Subcutaneous abdominal adipose tissue (tissue), 5 donors: ENCODE measurements around the gene PATJ.

Experiments used
- H3K27ac ChIP-seq: one replicate; pipeline ENCODE4 v1.7.0; 2013; ENCODE audit warnings: low read depth, mild to moderate bottlenecking, inconsistent platforms, low read length, moderate library complexity
- H3K27me3 ChIP-seq, 5 donors: one replicate each; pipeline ENCODE4 v1.7.0; 2013; ENCODE audit warnings: low read length in 5 of 5, inconsistent platforms in 1 of 5; ENCODE audit not compliant: control insufficient read depth in 5 of 5, insufficient read depth in 4 of 5
- H3K36me3 ChIP-seq, 5 donors: one replicate each; pipeline ENCODE4 v1.7.0; 2013; ENCODE audit warnings: low read length in 5 of 5; ENCODE audit not compliant: control insufficient read depth in 5 of 5, insufficient read depth in 5 of 5
- H3K4me1 ChIP-seq, 5 donors: one replicate each; pipeline ENCODE4 v1.7.0; 2013; ENCODE audit warnings: low read length in 5 of 5, mild to moderate bottlenecking in 3 of 5, moderate library complexity in 1 of 5; ENCODE audit not compliant: control insufficient read depth in 5 of 5, insufficient read depth in 5 of 5
- H3K4me3 ChIP-seq, 5 donors: one replicate each; pipeline ENCODE4 v1.7.0; 2013; ENCODE audit warnings: low read length in 5 of 5, low read depth in 1 of 5
- H3K9ac ChIP-seq, 5 donors: one replicate each; pipeline ENCODE4 v1.7.0; 2013; ENCODE audit warnings: low read length in 5 of 5, mild to moderate bottlenecking in 4 of 5, moderate library complexity in 3 of 5
- H3K9me3 ChIP-seq, 5 donors: one replicate each; pipeline ENCODE4 v1.7.0; 2013; ENCODE audit warnings: low read length in 5 of 5; ENCODE audit not compliant: control insufficient read depth in 5 of 5
- donor health status: healthy.
- donor health status: healthy.
- donor health status: healthy.
- donor health status: healthy.
- donor health status: healthy.

Gene PATJ

GRCh38 chr1:61993331-61993961 is 251.2 kb downstream of the PATJ start:
- Histone ChIP-seq H3K27ac (no peak overlapping the region), H3K9ac (no peak overlapping the region), H3K27me3 (no peaks in the 10 kb centered on the region), H3K36me3 (peaks cover 0 to 6% (median 3%) of the 10 kb centered on the region in 5 donors), H3K4me1 (no peaks in the 10 kb centered on the region), H3K4me3 (no peak overlapping the region), H3K9me3 (no peaks in the 10 kb centered on the region)

- Histone ChIP-seq H3K4me3 (no peak overlapping the region), H3K27me3 (no peaks in the 10 kb centered on the region), H3K4me1 (no peaks in the 10 kb centered on the region), H3K36me3 (peaks cover 0 to 6% (median 3%) of the 10 kb centered on the region in 5 donors), H3K9me3 (no peaks in the 10 kb centered on the region), H3K9ac (no peak overlapping the region), H3K27ac (no peak overlapping the region)
Observed at GRCh38 chr1:61995641-61996040, 253.4 kb downstream of the PATJ start.

GRCh38 chr1:61997123-61997522 is 254.8 kb downstream of the PATJ start:
- H3K4me1 ChIP-seq: no peaks in the 10 kb centered on the region
- H3K27me3 ChIP-seq: no peaks in the 10 kb centered on the region
- no peaks in the 10 kb centered on the region for H3K9me3 ChIP-seq
- H3K4me3 ChIP-seq: no peak overlapping the region
- H3K27ac ChIP-seq: no peak overlapping the region
- H3K36me3 ChIP-seq: peaks cover 0 to 6% (median 0%) of the 10 kb centered on the region in 5 donors
- H3K9ac ChIP-seq: no peak overlapping the region

- H3K9me3 ChIP-seq: no peaks in the 10 kb centered on the region
- H3K9ac ChIP-seq: no peak overlapping the region
- H3K27ac ChIP-seq: no peak overlapping the region
- no peak overlapping the region for H3K4me3 ChIP-seq
- no peaks in the 10 kb centered on the region for H3K36me3 ChIP-seq
- H3K4me1 ChIP-seq: no peaks in the 10 kb centered on the region
- H3K27me3 ChIP-seq: no peaks in the 10 kb centered on the region
Observed at GRCh38 chr1:62003777-62004176, 261.5 kb downstream of the PATJ start.

DNA sequence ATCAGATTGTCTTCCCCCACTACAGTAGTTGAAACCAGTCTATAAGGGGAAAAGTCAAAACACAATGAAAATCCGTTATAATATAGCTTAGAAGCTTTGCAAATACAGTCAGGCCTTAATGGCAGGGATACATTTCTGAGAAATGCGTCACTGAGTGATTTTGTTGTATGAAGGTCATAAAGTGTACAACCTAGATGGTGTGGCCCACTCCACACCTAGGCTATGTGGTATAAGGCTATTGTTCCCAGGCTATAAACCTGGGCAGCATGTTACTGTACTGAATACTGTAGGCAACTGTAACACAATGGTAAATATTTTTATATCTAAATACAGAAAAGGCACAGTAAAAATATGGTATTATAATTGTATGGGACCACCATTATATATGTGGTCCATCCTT is 264.4 kb downstream of the PATJ start:
- H3K27ac ChIP-seq: no peak overlapping the region
- H3K27me3 ChIP-seq: no peaks in the 10 kb centered on the region
- no peaks in the 10 kb centered on the region for H3K4me1 ChIP-seq
- no peaks in the 10 kb centered on the region for H3K9me3 ChIP-seq
- H3K36me3 ChIP-seq: no peaks in the 10 kb centered on the region
- no peak overlapping the region for H3K4me3 ChIP-seq
- no peak overlapping the region for H3K9ac ChIP-seq

- Histone ChIP-seq H3K27me3 (no peaks in the 10 kb centered on the region), H3K36me3 (no peaks in the 10 kb centered on the region), H3K27ac (no peak overlapping the region), H3K4me1 (peaks cover 0 to 4% (median 0%) of the 10 kb centered on the region in 5 donors), H3K9ac (no peak overlapping the region), H3K9me3 (no peaks in the 10 kb centered on the region), H3K4me3 (no peak overlapping the region)
Observed at GRCh38 chr1:62011006-62011405, 268.7 kb downstream of the PATJ start.

DNA sequence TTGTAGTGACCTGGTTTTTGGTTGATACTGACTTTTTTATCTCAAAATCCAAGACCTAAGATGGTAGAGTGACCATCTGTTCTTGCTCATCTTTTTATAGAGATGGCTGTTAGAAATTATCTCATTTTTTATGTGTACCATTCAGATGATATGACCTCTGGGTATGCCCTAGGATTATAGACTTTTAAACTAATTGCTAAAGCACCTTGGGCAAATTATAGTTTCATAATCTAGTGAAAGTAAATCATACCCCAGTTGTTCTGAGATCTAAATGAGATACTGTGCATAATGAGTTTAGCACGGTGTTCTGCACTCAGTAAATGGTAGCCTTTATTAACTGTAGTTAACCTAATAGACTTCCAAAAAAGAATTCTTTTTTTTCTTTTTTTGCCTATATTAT is 269.8 kb downstream of the PATJ start:
- H3K27me3 ChIP-seq: no peaks in the 10 kb centered on the region
- no peak overlapping the region for H3K27ac ChIP-seq
- H3K9ac ChIP-seq: no peak overlapping the region
- no peak overlapping the region for H3K4me3 ChIP-seq
- H3K9me3 ChIP-seq: no peaks in the 10 kb centered on the region
- no peaks in the 10 kb centered on the region for H3K36me3 ChIP-seq
- peaks cover 0 to 4% (median 0%) of the 10 kb centered on the region in 5 donors for H3K4me1 ChIP-seq

DNA sequence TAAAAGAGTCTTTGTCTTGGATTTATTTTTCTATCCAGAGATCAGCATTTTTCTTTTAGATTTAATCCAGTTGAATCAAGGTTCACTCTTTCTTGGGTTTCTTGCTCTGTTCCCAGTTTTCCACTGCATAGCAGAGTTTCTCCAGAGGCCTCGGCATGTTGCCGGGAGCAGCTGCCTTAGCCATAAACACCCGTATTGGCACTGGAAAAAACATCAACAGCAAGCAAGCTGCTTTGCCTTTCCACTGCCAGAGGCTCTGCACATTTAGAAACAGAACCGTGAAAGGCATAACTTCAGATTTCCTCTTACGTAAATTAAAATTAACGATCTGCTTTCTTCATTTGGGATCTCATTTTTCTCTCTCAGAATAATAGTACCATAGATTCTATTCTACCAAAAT is 270.6 kb downstream of the PATJ start:
- H3K4me1 ChIP-seq: peaks cover 0 to 4% (median 0%) of the 10 kb centered on the region in 5 donors
- no peak overlapping the region for H3K9ac ChIP-seq
- no peaks in the 10 kb centered on the region for H3K9me3 ChIP-seq
- H3K36me3 ChIP-seq: no peaks in the 10 kb centered on the region
- no peaks in the 10 kb centered on the region for H3K27me3 ChIP-seq
- H3K4me3 ChIP-seq: no peak overlapping the region
- no peak overlapping the region for H3K27ac ChIP-seq

DNA sequence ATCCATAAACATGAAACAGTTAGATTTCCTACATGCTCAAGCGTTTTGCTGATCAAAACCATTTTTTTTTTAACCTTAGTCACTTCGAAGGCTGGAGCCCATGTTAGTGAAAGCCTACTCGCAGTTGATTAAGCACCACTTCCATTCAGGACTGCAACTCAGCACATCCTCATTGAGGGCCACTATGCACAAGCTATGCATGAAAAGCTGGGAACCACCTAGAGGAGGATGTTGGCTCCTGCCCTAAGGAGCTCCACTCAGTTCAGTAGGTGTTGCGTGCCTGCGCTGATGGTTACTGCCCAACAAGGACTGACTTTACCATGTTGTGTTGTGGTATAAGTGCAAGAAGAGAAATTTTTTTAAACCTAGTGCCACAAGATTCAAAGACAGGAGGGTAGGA is 271.0 kb downstream of the PATJ start:
- Histone ChIP-seq H3K9ac (no peak overlapping the region), H3K27ac (no peak overlapping the region), H3K9me3 (no peaks in the 10 kb centered on the region), H3K4me3 (no peak overlapping the region), H3K36me3 (no peaks in the 10 kb centered on the region), H3K27me3 (no peaks in the 10 kb centered on the region), H3K4me1 (peaks cover 0 to 4% (median 0%) of the 10 kb centered on the region in 5 donors)

DNA sequence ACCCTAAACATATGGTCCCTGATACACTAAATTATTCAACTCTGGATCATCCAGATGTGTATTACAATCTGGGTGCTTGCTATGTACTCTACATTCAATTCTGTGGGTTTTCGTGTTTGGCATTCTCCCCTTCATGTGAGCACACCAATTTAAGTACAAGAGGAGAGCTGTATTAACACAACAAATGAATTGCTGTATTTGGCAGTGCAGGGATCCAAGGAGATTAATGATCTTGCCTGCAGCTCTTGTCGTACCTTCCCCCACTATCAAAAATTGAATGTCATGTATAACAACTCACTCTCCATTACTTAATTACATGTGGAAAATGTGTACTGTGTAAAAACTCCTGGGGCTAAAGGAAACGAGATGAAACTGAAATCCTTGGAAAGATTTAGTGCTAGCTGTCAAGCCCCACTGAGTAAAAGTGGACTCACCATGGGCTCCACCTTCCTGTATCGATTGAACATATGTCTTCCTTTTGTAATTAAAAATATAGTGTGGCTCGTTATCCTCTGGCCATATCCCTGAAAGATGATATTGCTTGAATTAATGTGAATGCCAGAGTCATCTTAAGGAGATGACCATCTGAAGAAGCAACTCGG is 280.2 kb downstream of the PATJ start:
- peaks cover 0 to 3% (median 0%) of the 10 kb centered on the region in 5 donors for H3K36me3 ChIP-seq
- H3K27me3 ChIP-seq: no peaks in the 10 kb centered on the region
- no peaks in the 10 kb centered on the region for H3K4me1 ChIP-seq
- peaks cover 0 to 3% (median 0%) of the 10 kb centered on the region in 5 donors for H3K9me3 ChIP-seq
- H3K27ac ChIP-seq: no peak overlapping the region
- no peak overlapping the region for H3K4me3 ChIP-seq
- H3K9ac ChIP-seq: no peak overlapping the region
